T-helper 22 cell (primary cell): Measurements from ENCODE around the gene SCARB1.
"Not testable (repeated sequence)": the region's sequence is repeated elsewhere in the genome, so short reads cannot be mapped to it uniquely, and the experiment has no call there.

Source experiments
- DNase-seq: peaks from one replicate; pipeline ENCODE4 v3.0.0-alpha.2; 2020; ENCODE audit warnings: low read depth

The SCARB1 gene

DNA sequence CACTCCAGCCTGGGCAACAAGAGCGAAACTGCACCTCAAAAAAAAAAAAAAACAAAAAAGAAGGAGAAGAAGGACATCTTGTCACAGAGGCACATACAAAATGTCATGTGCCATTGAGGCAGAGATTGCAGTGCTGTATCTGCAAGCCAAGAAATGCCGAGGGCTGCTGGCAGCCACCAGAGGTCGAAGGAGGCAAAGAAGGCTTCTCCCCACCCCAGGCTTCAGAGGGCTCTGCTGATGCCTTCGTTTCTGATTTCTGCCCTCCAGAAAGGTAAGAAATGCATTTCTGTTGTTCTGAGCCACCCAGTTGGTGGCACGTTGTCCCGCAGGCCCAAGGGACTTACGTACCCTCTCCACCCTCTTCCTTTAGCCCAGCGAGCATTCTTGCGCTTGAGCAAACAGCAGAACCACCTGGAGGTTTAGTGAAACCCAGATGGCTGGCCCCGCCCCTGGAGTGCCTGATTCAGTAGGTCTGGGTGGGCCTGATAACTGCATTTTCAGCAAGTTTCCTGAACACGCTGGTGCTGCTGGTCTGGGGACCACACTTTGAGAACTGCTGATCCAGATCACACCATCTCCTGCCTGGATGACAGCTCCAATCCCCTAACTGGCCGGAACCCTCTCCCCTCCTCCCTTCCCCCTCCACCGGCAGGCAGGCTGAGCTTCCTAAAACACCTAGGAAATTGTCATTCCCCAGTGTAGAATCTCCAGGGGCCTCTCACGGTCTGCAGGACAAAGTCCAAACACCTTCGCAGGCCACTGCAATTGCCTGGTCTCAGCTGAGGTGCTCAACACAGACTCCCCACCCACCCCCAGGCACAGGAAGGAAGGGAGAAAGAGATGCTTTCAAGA, 21.1 kb upstream of the SCARB1 start:
- DNase-seq, result no peak

- DNase-seq, result no peak
Measured at GRCh38 chr12:124883263-124884130, 19.8 kb upstream of the SCARB1 start.

DNA sequence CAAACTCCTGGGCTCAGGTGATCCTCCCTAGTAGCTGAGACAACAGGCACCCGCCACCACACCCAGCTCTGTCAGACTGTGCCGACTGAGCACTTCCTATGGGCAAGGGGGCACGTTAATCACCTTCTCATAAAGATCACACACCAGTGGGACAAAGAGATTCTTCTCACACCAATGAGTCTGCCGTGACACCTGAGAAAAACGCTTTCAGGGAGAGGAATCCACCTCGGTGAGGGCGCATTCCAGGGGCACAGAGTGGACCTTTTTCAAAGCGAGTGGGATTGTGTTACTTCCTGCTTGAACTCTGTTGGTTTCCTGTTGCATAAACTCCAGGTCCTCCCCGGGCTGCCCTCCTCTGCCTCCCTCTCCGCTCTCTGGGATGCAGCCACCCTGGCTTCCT, 17.5 kb upstream of the SCARB1 start:
- DNase-seq, result no peak

DNA sequence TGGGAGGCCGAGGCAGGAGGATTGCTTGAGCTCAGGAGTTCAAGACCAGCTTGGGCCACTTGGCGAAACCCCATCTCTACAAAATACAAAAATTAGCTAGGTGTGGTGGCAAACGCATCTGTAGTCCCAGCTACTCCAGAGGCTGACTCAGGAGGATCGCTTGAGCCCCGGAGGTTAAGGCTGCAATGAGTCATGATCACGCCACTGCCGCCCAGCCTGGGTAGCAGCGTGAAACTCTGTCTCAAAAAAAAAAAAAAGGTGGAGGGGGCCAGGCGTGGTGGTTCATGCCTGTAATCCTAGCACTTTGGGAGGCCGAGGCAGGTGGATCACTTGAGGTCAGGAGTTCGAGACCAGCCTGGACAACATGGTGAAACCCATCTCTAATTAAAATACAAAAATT, 16.7 kb upstream of the SCARB1 start:
- not testable (repeated sequence) for DNase-seq

- no peak for DNase-seq
Measured at GRCh38 chr12:124878795-124879516, 15.3 kb upstream of the SCARB1 start.

DNA sequence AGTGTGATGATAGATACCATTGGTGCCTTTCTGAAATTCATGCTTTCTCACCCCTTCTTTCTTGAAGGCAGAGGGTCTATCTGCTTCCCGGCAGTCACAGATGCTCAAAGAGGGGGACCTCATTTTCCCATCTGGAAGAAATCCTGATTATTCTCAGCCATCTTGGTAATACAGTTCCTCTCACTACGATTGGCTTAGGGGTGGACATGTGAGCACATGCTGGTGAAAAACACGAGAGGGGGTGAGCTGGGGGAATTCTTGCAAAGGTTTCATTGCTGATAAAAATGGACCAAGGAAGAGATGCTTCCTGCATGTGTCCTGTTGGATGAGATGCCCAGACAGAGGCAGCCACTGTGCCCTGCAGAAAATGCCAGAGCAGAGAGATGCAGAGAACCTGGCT, 13.8 kb upstream of the SCARB1 start:
- DNase-seq, result no peak

GRCh38 chr12:124876171-124876570, 12.5 kb upstream of the SCARB1 start:
- no peak for DNase-seq

- no peak for DNase-seq
Measured at GRCh38 chr12:124875803-124876132, 12.1 kb upstream of the SCARB1 start.

DNA sequence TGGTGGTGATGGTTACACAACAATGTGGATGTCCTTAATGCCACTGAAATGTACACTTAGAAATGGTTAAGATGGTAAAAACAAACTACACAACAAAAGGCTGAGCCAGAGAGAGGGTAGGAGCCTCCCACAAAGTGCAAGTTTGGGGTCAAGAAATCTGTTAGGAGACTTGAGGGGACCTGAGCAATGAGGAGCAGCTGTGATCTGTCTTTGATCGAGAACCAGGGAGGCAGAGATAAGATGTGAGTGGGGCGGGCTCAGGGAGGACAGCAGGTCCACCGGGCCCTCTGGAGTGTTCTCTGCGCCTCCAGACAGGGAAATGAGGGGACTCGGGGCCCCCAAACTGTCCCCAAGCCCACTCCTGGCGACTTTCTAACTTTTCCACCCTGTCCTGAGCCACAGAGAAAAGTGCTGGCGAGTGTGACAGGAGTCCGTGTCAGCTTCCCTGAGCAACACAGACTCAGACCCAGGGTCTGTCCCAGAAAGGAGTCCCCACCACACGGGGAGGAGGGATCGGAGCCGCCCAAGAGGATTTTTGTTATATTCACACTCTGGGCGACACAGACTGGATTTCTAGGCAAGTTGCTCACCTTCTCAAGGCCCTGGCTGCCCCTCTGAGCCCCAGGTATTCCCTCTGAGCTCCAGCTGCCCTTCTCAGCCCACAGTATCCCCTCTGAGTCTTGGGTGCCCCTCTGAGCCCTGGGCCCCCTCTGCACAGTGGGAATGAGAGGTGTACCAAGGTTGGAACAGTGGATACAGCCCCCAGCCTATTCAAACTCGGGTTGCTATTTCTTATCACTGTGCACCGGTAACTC, 11.5 kb upstream of the SCARB1 start:
- no peak for DNase-seq

GRCh38 chr12:124874188-124874587, 10.5 kb upstream of the SCARB1 start:
- no peak for DNase-seq

- DNase-seq, result no peak
Measured at GRCh38 chr12:124872068-124872719, 8.5 kb upstream of the SCARB1 start.

- no peak for DNase-seq
Measured at GRCh38 chr12:124871297-124871696, 7.6 kb upstream of the SCARB1 start.

GRCh38 chr12:124870515-124870914, 6.9 kb upstream of the SCARB1 start:
- no peak for DNase-seq

DNA sequence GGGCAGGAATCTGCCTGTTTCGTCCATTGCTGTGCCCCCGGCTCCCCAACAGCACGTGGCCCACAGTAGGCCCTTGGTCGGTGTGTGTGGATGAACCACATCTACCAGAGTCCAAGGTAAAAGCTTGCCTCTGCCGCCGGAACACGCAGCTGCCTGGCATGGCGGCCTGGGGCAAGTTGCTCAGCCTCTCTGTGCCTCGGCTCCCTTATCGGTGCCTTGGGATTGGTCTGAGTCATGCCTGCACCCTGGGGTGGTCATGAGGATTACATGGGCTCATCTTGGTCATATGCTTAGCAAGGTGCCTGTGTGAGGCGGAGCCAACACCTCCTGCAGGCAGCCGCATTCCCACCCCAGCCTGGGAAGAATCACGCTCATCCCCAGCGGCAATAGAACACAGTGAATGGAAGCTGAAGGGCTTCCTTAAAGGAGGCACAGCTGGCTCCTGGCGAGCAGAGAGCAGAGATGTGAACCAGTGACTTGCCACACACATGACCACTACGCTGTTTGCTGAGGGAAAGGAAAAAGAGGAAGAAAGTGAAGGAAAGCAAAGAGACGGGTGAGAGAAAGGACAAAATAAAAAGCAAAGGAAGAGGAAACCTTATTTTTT, 5.5 kb upstream of the SCARB1 start:
- no peak for DNase-seq

- DNase-seq, result no peak
Measured at GRCh38 chr12:124868252-124869058, 4.8 kb upstream of the SCARB1 start.

DNA sequence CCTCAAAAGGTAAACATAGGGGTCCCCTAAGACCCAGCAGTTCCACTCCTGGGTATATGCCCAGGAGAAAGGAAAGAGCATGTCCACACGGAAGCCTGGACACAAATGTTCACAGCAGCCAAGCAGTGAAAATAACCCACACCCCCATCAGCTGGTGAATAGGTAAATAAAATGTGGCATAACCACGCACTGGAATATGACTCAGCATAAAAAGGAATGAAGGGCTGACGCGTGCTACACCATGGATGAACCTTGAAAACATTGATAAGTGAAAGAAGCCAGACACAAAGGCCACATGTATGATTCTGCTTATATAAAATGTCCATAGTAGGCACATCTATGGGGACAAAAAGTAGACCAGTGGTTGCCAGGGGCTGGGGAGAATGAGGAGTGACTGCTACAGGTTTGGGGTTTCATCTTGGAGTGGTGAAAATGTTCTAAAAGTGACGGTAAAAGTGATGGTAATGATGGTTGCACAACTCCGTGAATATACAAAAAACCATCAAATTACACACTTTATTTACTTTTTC, 3.8 kb upstream of the SCARB1 start:
- no peak for DNase-seq

DNA sequence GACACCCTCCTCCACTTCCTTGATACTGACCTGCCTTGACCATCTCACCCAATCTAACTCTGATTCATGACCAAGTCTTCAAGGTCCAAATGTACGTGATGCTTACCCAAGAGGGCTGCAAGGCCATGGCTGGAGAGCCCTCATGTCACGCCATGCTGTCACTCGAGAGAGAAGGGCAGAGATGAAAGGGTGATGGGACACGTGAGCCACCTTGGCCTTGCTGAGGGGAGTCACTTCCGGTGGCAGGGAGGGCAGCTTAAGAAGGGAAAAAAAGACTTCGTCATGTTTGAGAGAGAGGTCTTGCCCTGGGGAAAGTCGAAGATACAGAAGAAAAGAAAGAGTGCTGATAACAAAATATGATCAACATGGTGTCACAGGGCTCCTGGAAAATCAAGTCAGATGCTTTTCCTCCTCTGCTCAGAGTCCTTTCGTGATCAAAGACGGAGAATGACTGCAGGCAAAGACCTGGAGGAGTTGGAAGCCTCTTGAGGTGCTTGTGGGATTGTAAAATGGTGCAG, 3.3 kb upstream of the SCARB1 start:
- no peak for DNase-seq

DNA sequence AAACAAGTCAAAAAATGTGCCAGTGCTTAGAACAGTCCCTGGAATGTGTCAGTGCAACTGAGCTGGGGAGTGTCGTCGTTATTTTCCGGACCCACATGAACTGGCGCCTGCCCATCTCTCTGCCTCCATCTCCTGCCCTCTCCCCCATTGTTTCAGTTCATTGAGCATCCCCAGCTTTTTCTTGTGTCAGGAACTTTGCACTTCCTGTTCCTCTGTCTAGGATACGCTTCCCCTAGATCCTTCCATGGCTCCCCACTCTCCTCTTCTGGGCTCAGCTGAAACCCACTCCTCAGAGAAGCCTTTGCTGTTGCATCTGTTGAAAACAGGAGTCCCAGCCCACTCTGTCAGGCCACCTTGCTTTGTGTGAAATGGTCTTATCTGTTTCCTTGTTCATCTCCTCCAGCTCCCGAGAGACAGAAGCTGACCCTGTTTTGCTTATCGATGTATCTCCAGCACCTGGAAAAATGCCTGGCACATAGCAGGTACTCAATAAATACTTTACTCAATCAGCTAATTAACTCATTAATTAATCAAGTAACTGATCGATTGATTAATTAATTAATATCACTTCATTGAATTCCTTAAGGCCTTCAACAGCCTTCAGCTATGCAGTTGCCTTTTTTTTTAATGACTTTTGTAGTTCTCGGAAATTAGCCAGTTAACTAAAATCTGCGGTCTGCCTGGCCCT, 2.7 kb upstream of the SCARB1 start:
- DNase-seq, result no peak

- DNase-seq, result no peak
Measured at GRCh38 chr12:124865728-124866127, 2.1 kb upstream of the SCARB1 start.
